Activated CD8-positive, alpha-beta T cell treated with anti-CD3 and anti-CD28 coated beads, Interleukin-2, amount 10 ng/mL, durations not matched to agents 7 days and 5 days (primary cell): Measurements from ENCODE around the gene OSBPL3. TPM values are rescaled to one million over a fixed set of nuclear protein-coding genes. Genes with fewer than 3 reads are reported as not detected.

Experiments
- ATAC-seq: fragments of 150-1000 bp; cut with Tn5 transposase; one replicate; pipeline ENCODE4 v1.10.0; 2021; ENCODE audit warnings: moderate library complexity
- CTCF ChIA-PET: fragments of 350-600 bp; sonication (Branson Sonifier 250); formaldehyde crosslinking; loops from one replicate; lab custom pipeline; 2021; ENCODE audit warnings: antibody characterized with exemption; lab: Charles Lee
- POLR2A ChIA-PET: fragments of 350-600 bp; sonication (Branson Sonifier 250); formaldehyde crosslinking; loops from one replicate; lab custom pipeline; 2021; ENCODE audit warnings: antibody characterized with exemption; lab: Charles Lee
- DNase-seq: peaks from one replicate; pipeline ENCODE4 v3.0.0-alpha.2; 2020
- H3K27ac Mint-ChIP-seq: one replicate; pipeline ENCODE4 v1.8.0; 2021; ENCODE audit warnings: mild to moderate bottlenecking, mixed read lengths
- H3K27me3 Mint-ChIP-seq: one replicate; pipeline ENCODE4 v1.8.0; 2021; ENCODE audit warnings: low read depth, mixed read lengths
- H3K36me3 Mint-ChIP-seq: one replicate; pipeline ENCODE4 v1.8.0; 2021; ENCODE audit warnings: low read depth, mixed read lengths
- H3K4me1 Mint-ChIP-seq: one replicate; pipeline ENCODE4 v1.8.0; 2021; ENCODE audit warnings: low read depth, mixed read lengths
- H3K4me3 Mint-ChIP-seq: one replicate; pipeline ENCODE4 v1.8.0; 2021; ENCODE audit warnings: mild to moderate bottlenecking, mixed read lengths
- H3K9me3 Mint-ChIP-seq: one replicate; pipeline ENCODE4 v1.8.0; 2022; ENCODE audit warnings: mixed read lengths; ENCODE audit not compliant: insufficient read depth
- total RNA-seq, 2 experiments: library from RNA; stranded (reverse); gene quantifications; one replicate each; pipeline ENCODE4 v1.2.3, GENCODE V29; 2021

Gene OSBPL3
- total RNA-seq, 2 experiments from 2014 or later, result 73.0 to 83.0 TPM

- Mint-ChIP-seq H3K36me3 (no peaks in the 10 kb centered on the region), H3K4me3 (no peak overlapping the region), H3K9me3 (no peaks in the 10 kb centered on the region), H3K4me1 (no peaks in the 10 kb centered on the region), H3K27me3 (peaks cover 17% of the 10 kb centered on the region), H3K27ac (no peak overlapping the region)
- ATAC-seq (no peak), DNase-seq (no peak)
- POLR2A ChIA-PET, result no interaction called here
- CTCF ChIA-PET, result no interaction called here
Observed at GRCh38 chr7:24748521-24748920, 231.5 kb downstream of the OSBPL3 start.

Other genes starting within 250 kb of the OSBPL3 start
- 1 to 10 TPM; 2.9 to 3.0 TPM for gene GSDME, start 222.7 kb downstream of the OSBPL3 start, total RNA-seq
- gene CYCS, start 145.1 kb upstream of the OSBPL3 start, total RNA-seq, result 100 to 1,000 TPM; 153 to 157 TPM
- not detected for gene NPVF, start 248.3 kb upstream of the OSBPL3 start, total RNA-seq